PC-3 (cell line): Measurements from ENCODE around the gene MCM7. TPM values are rescaled to one million over a fixed set of nuclear protein-coding genes. Genes with fewer than 3 reads are reported as not detected.

Experiments
- ATAC-seq: fragments of 200-7000 bp; cut with Tn5 transposase; 2 replicates; pipeline ENCODE4 v1.9.1; 2020; ENCODE audit warnings: mild to moderate bottlenecking, moderate library complexity
- BruUV-seq: library from RNA; stranded (reverse); fragments of 400-500 nt; replicated peaks from 2 replicates; lab custom pipeline; 2021; lab: Mats Ljungman, UMichigan
- CTCF ChIA-PET: fragments of 300-600 bp; sonication (Branson Sonifier 250); formaldehyde crosslinking; loops from one replicate; lab custom pipeline; 2022; ENCODE audit warnings: antibody characterized with exemption; lab: Charles Lee
- POLR2A ChIA-PET: fragments of 300-600 bp; sonication (Branson Sonifier 250); formaldehyde crosslinking; loops from one replicate; lab custom pipeline; 2022; ENCODE audit warnings: antibody characterized with exemption; ENCODE audit not compliant: unreplicated experiment; lab: Charles Lee
- DNase-seq: peaks from one replicate; pipeline ENCODE4 v3.0.0-alpha.2; 2015
- H2AFZ ChIP-seq: fragments of 300-600 bp; sonication (generic); 2 replicates; pipeline ENCODE4 v1.6.0; 2016; ENCODE audit warnings: antibody characterized with exemption, low read length
- H3F3A ChIP-seq: fragments of 300-600 bp; sonication (generic); one replicate; pipeline ENCODE4 v1.6.0; 2017; ENCODE audit warnings: antibody characterized with exemption, low read length, control low read depth, mild to moderate bottlenecking; ENCODE audit not compliant: unreplicated experiment
- H3K27ac ChIP-seq: fragments of 300-600 bp; sonication (generic); 2 replicates; pipeline ENCODE4 v1.5.1; 2016; ENCODE audit warnings: mild to moderate bottlenecking, low read length
- H3K27me3 ChIP-seq: fragments of 300-600 bp; sonication (generic); 2 replicates; pipeline ENCODE4 v1.6.1; 2016; ENCODE audit warnings: low read length, mixed read lengths
- H3K36me3 ChIP-seq: fragments of 300-600 bp; sonication (generic); 2 replicates; pipeline ENCODE4 v1.6.1; 2016; ENCODE audit warnings: low read depth, mixed run types, low read length, mixed read lengths
- H3K4me1 ChIP-seq: fragments of 300-600 bp; sonication (generic); 2 replicates; pipeline ENCODE4 v1.5.1; 2016; ENCODE audit warnings: low read length; ENCODE audit not compliant: insufficient read depth
- H3K4me2 ChIP-seq: fragments of 300-600 bp; sonication (generic); 2 replicates; pipeline ENCODE4 v1.6.0; 2016; ENCODE audit warnings: low read length
- H3K4me3 ChIP-seq: fragments of 300-600 bp; sonication (generic); 2 replicates; pipeline ENCODE4 v1.5.1; 2016; ENCODE audit warnings: mild to moderate bottlenecking, low read length, mixed read lengths
- H3K79me2 ChIP-seq: fragments of 300-600 bp; sonication (generic); 2 replicates; pipeline ENCODE4 v1.6.1; 2017; ENCODE audit warnings: low read length, mixed read lengths
- H3K9ac ChIP-seq: fragments of 300-600 bp; sonication (generic); 2 replicates; pipeline ENCODE4 v1.6.0; 2016; ENCODE audit warnings: mild to moderate bottlenecking, low read length
- H3K9me2 ChIP-seq: fragments of 300-600 bp; sonication (generic); replicated peaks from 2 replicates; pipeline ENCODE4 v1.6.1; 2016; ENCODE audit warnings: mixed run types, low read length, mixed read lengths
- H3K9me3 ChIP-seq: fragments of 300-600 bp; sonication (generic); 2 replicates; pipeline ENCODE4 v1.6.1; 2016; ENCODE audit warnings: low read length, mixed read lengths
- H4K20me1 ChIP-seq: fragments of 300-600 bp; sonication (generic); 2 replicates; pipeline ENCODE4 v1.6.1; 2016; ENCODE audit warnings: low read length, mixed read lengths
- EZH2 ChIP-seq: fragments of 300-600 bp; sonication (generic); IDR thresholded peaks from one replicate; pipeline ENCODE4 v1.6.1; 2017; ENCODE audit warnings: antibody characterized with exemption, mild to moderate bottlenecking, low read length; ENCODE audit not compliant: unreplicated experiment
- EZH2phosphoT487 ChIP-seq: fragments of 300-600 bp; sonication (generic); IDR thresholded peaks from 2 replicates; pipeline ENCODE4 v1.6.1; 2018; ENCODE audit warnings: mild to moderate bottlenecking, antibody characterized with exemption, low read length, borderline replicate concordance
- intact Hi-C: fragments of 100-400 bp; cut with micrococcal nuclease; formaldehyde crosslinking; loops from 2 replicates; pipeline ENCODE4 v1.9.0; 2023
- total RNA-seq: library from RNA; depleted of rRNA; stranded (reverse); fragments of >200 nt; gene quantifications from 2 replicates; pipeline ENCODE4 v1.2.3, GENCODE V29; 2014
- TF ChIP-seq, protein P1 (sequence below): fragments of 300-600 bp; sonication (generic); conservative IDR thresholded peaks from 2 replicates; pipeline ENCODE4 v1.5.1; 2017; ENCODE audit warnings: antibody characterized with exemption, low read depth, mild to moderate bottlenecking, low read length

The MCM7 gene
- total RNA-seq, 1 experiment from 2014 or later = 208 TPM

DNA sequence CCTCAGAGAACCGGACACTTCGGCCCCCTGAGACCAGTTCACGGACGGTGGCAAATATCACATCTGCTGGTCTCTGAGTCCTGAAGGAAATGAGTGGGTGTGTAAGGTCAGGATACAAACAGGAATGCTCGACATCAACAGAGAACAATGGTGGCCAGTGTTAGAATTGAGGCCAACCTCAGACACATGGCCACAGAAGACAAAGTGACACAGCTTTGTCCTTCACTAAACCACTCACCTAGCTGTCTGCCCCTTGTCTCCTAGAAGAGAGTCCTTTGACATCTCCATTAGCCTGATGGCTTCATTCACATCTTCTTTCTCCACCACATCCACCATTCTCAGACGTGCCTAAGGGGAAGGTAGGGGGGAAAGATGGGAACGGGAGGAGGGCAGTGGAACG, 8.1 kb downstream of the MCM7 start:
- TF ChIP-seq, protein P1, sequence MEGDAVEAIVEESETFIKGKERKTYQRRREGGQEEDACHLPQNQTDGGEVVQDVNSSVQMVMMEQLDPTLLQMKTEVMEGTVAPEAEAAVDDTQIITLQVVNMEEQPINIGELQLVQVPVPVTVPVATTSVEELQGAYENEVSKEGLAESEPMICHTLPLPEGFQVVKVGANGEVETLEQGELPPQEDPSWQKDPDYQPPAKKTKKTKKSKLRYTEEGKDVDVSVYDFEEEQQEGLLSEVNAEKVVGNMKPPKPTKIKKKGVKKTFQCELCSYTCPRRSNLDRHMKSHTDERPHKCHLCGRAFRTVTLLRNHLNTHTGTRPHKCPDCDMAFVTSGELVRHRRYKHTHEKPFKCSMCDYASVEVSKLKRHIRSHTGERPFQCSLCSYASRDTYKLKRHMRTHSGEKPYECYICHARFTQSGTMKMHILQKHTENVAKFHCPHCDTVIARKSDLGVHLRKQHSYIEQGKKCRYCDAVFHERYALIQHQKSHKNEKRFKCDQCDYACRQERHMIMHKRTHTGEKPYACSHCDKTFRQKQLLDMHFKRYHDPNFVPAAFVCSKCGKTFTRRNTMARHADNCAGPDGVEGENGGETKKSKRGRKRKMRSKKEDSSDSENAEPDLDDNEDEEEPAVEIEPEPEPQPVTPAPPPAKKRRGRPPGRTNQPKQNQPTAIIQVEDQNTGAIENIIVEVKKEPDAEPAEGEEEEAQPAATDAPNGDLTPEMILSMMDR = no peak
- TF ChIP-seq EZH2phosphoT487 (no peak), EZH2 (no peak)
- no peak overlapping the region for H3K9ac ChIP-seq
- peaks cover 37% of the 10 kb centered on the region for H3K79me2 ChIP-seq
- no peak overlapping the region for H3K4me3 ChIP-seq
- peaks cover 10% of the 10 kb centered on the region; the same call in 1 of the 2 replicates for H4K20me1 ChIP-seq
- peaks cover 64% of the 10 kb centered on the region for H3K36me3 ChIP-seq
- H3K9me2 ChIP-seq = no peaks in the 10 kb centered on the region
- intact Hi-C loops = no loop called here
- no peak overlapping the region for H3K4me2 ChIP-seq
- no peaks in the 10 kb centered on the region for H3K27me3 ChIP-seq
- DNase-seq = no peak
- no peaks in the 10 kb centered on the region for H3K9me3 ChIP-seq
- ATAC-seq = no peak
- peaks cover 15% of the 10 kb centered on the region for H3K4me1 ChIP-seq
- no peak overlapping the region for H2AFZ ChIP-seq
- no peak overlapping the region for H3K27ac ChIP-seq
- POLR2A ChIA-PET = no interaction called here
- TSS peak; percentile 18 for BruUV-seq
- H3F3A ChIP-seq = no peaks in the 10 kb centered on the region
- CTCF ChIA-PET = no interaction called here

DNA sequence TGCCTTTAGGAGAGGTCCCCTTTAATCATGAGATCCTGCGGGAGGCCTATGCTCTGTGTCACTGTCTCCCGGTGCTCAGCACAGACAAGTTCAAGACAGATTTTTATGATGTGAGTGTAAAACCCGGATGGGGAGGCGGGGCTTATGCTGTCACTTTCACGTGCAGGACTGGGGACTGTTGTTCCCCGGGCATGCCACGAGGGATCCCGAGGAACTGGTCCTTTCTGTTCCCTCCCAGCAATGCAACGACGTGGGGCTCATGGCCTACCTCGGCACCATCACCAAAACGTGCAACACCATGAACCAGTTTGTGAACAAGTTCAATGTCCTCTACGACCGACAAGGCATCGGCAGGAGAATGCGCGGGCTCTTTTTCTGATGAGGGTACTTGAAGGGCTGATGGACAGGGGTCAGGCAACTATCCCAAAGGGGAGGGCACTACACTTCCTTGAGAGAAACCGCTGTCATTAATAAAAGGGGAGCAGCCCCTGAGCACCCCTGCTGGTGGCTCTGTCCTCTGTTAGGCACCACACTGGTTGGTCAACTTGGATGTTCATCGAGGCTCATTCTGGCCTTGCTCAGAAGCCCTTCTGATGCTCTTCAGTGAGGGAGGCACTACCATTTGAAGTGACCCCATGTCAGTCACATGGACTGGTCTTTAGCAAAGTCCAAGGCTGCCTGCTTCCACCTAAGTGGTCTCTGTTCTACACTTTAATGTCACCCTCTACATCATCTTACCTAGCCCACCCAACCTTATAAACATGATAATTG, 9.6 kb downstream of the MCM7 start:
- CTCF ChIA-PET = no interaction called here
- Histone ChIP-seq H3K4me1 (peaks cover 29% of the 10 kb centered on the region), H3K79me2 (peaks cover 28% of the 10 kb centered on the region), H3K9me3 (no peaks in the 10 kb centered on the region), H3K36me3 (peaks cover 51% of the 10 kb centered on the region), H4K20me1 (peaks cover 4% of the 10 kb centered on the region; the same call in 1 of the 2 replicates), H2AFZ (no peak overlapping the region), H3K27me3 (no peaks in the 10 kb centered on the region), H3K9me2 (no peaks in the 10 kb centered on the region), H3F3A (no peaks in the 10 kb centered on the region), H3K9ac (no peak overlapping the region), H3K27ac (no peak overlapping the region), H3K4me2 (no peak overlapping the region), H3K4me3 (no peak overlapping the region)
- no peak for ATAC-seq
- POLR2A ChIA-PET = no interaction called here
- no peak for DNase-seq
- BruUV-seq = no TSS peak
- intact Hi-C loops = no loop called here
- TF ChIP-seq EZH2phosphoT487 (no peak), EZH2 (no peak)
- TF ChIP-seq, protein P1 = no peak
